Suppressor macrophage treated with lipopolysaccharide for 4 hours (primary cell): ENCODE data around the gene ARSG.

Source experiments
- DNase-seq: peaks from one replicate; pipeline ENCODE4 v3.0.0-alpha.2; 2020

ARSG gene

DNA sequence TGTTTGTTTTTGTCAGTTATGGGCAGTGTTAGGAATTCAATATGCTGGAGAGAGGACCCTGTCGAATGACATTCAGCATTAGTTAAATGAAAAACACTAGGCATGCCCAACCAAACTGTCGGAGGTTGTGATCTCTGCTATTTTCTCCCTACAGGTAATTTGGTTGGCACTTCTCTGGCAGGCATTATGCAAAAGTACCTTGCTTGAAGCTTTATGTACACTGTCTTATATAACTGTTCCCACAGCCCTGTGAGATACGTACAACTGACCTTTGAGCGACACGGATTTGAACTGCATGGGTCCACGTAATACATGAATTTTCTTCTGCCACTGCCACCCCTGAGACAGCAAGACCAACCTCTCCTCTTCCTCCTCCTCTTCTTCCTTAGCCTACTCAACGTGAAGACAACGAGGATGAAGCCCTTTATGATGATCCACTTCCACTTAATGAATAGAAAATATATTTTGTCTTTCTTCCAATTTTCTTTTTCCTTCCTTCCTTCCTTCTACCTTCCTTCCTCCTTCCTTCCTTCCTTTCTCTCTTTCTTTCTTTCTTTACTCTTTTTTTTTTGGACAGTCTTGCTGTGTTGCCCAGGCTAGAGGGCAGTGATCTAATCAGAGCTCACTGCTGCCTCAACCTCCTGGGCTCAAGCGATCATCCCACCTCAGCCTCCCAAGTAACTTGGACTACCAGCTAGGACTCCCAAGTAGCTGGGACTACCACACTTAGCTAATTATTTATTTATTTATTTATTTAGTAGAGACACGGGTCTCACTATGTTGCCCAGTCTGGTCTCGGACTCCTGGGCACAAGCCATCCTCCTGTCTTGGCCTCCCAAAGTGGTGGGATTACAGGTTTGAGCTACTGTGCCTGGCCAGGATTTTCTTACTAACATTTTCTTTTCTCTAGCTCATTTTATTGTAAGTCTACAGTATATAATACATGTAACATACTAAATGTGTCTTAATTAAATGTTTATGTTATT lies 88.7 kb downstream of the ARSG start:
- DNase-seq: no peak

DNA sequence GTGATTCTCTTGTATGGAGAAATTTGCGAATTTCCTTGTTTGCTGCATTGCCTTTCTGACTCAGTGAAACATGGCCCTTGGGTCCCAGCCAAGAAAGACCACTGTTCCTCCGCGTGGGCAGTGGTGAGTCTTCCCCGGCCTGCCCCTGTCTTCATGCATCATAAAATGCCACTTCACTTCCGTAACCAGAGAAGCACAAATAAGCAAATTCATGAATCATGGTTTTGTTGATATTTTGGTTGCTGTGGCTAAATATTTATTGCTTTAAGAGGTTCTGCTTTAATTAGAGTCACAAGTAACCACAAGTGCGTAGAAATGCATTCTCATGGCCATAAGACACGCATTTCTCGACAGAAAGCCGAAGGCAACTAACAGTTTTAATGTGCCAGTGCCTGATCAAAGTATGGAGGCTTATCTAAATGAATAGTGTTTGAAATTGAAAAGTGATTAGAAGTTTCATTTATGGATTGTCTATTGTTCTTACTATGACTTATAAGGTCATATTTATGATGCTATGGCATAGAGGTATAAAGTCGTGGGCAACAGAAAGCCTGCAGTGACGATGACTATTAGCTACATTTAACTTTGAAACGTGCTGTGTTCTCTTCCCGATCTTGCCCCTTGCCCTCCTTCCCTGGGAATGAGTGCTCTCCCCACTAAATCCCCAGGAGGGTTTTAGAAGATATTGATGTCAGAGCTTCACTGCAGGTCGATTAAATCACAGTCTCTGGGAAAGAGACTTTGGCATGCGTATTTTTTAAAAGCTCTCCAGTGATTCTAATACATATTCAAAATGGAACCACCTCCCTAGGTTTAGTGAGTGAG lies 90.0 kb downstream of the ARSG start:
- peak; percentile 98 for DNase-seq

DNA sequence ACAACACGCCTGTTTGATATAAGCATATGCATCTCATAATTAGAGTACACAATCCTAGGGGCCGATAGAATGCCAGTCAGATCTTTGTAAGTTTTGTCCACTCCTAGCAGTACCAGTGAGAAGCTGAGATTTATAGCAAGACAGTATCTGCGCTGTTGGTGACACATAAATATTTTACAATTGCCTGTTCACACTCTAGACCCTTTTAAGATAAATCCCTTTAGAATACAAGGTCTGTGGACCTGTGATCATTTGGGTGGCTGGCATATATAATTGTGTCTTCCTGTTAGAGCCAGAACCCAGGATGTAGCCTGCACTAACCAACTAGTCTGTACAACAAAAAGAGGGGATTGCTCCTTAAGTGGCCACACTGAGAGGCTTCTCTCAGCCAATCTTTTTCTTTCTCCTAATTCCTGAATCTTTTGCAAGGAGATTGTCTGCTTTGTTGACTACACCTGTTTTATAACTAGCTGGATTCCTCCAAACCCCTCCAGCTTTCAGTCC lies 91.3 kb downstream of the ARSG start:
- DNase-seq: no peak

DNA sequence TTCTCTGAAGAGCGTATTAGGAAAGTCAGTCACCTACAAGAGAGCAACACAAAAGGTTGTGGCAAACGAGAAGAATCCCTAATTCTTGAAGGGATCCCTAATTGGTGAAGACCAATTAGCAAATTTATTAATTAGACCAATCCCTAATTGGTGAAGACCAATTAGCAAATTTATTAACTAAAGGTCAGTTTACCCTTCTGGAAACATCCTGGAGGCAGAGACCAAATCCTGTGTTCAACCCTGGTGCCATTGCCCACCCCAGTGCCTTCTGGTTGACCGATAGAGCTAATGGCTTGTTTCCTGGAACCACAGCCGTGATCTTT lies 91.8 kb downstream of the ARSG start:
- DNase-seq: no peak

DNA sequence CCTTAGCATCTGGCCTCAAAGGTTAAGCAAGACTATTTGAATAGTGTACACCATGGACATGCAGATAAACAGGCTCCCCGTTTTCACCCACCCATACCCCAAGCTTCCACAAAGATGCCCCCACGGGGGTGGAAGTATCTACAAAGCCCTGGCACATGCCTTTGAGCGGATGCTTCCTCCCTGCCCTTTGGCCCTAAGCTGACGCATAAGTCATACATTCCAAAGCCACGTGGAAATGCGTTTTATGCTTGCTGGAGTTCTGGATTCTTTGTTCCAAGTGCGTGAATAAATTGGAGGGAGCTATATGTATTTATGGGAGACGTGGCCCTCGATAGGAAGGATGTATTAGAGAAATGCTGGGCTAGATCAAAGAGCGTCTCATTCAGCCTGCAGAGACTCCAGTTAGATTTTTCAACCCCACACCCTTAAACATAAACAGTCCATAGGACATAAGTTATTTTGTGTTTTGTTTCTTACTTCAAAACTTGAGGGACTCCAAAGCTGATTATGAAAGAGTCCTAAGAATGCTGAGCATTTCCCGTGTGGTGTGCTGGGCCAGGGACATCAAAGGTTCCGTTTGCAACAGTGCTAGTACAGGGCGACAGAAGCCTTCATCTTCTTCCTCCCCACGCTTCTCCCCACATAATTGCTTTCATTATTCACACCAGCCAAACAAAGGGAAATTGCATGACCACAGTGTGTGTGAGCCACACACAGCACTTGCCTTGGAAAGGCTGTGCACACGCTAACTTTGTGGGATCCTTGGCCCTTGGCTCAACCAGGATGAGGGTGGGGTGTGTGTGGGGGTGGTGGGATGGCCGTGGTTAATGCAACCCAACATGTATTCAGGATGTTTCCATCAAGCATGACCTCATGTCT lies 92.4 kb downstream of the ARSG start:
- DNase-seq: peak; percentile 83

DNA sequence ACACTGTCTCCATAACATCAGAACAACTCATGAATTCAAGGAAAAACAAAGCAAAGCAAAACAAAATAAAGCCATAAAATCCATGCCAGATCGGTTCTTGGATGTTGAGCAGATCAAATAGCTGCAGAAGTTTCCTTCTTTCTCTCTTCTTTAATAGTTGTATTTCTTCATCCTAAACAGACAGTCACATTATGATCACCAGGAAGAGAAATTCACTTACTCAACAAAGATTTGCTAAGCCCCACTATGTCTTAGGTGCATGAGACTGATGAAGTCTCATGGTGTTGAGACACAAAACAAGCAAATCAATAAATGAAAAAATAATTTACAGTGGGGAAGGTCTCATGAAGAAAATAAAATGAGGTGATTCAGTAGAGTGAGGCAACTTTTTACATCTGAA lies 93.2 kb downstream of the ARSG start:
- peak; percentile 58 for DNase-seq

DNA sequence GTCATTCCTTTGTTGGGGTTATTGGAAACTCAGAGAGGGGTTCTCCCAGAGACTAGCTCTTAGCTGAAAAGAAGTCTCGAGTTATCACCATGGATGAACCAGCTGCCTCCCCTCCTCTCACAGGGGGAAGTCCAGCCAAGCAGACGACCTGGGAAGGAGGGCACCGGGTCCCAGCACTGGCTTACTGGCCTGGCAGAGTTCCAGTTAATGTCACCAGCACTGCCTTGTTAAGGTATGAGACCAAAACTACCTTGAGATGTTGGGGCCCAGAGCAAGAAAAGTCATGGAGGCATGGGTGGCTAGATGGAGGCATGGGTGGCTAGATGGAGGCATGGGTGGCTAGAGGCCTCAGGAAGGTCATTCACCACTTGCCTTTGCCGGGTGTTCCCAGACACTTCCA lies 93.6 kb downstream of the ARSG start:
- no peak for DNase-seq

DNA sequence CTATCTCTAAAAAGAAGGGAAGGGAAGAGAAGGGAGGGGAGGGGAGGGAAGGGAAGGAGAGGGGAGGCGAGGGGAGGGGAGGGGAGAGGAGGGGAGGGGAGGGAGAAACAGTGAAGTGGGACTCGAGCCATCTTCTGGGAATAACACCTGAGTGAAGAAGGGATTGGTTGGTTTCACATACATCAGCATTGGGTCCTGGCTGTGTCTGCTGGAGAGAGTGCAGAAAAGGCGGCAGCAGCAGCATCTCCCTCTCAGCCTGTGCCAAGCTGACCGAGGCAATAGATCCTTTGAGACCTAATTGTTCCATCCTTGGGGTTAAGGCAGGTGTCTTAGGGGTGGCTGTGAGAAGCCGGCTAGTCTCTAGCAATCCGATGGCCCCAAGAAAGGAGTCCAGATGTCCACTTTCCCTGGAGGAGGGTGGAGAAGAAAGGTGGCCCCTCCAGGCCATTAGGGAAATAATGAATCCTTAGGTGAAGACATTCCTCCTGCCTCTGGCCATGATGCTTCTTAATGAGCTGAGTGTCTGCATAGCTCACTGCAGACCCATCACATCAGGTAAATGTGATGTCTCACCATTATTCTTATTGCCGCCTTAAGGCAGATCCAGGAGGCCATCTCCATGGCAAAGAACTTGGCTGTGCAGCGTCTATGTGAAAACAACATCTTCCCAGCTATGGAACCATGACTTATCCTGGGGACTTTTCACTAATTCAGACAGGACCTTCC lies 94.4 kb downstream of the ARSG start:
- no peak for DNase-seq

DNA sequence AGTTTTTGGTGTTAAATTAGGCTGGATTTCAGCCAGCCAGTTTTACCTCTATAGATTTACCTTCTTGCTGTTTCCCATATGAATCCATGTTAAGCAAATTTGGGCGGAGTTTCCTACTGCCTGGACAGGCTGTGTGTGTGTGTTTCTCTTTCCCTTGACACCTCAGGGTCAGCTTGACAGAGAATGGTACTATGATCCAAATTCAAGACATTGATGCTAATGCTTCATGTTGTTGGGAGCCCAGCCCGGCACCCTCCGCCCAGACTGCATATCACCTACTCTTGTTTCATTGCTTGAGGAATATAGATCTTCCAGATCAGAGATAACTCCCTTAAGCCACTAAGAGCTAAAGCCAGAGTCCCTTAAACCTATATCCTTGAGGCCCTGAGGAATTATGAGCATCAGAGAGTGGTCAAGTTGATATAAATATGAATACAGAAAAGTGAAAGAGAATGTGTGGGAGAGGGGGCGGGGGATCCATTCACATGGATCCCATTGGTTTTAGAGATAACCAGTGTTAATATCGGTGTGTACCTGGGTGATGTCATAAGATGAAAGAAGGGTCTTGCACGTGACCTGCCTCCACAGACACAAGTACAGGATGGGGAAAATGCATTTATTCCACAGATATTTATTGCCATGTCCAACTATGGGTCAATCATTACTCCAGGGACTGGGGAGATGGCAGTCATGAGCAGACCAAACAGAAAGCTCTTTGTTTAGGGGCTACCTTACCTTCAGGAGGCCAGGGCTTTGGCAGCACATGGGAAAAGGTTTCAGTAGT lies 96.3 kb downstream of the ARSG start:
- no peak for DNase-seq

DNA sequence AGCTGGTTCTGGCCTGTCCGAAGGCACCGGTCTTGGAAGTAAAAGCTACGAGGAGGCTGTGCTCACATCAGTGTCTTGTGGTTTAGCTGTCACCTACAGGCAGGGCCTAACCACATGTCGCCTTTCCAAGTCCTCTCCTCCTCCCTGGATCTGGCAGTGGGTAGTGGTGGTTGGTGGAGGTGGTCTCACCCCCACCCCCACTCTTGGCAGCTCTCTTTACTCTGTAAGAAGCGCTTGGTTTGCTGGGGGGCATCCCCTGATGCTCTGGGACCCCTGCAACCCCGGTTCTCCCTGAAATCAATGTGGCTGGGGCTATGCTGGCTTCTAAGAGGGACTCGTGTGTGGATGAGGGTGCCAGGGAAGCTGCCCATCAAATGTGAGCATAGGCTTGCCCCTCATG lies 97.7 kb downstream of the ARSG start:
- no peak for DNase-seq

DNA sequence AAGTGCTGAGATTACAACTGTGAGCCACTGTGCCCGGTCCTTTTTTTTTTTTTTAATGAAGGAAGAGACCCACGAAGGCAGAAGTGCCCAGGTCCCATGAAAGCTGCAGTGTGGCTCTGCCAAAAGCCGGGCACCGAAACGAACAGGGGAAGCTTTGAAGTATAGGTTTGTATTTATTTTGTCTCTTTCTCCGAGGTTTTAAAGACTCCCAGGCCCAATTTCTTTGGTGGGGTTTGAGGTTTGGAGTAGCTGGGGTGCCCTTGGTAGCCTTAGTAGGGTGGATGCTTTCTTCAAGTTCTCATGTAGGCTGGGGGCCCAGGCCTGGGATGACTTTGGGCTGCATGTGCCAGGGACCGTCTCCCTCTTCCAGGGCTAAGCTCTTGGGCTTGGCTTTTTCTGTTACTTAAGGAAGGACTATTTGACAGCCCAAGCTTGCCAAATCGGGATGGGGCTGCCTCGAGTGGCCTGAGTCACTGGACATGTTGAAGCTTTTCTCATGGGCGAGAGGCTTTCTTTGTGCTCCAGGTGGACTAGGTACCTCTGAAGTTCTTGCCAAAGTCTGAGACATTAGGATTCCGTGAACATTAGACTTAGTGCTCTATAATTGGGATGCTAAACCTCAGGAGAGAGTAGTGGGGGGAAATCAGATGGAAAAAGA lies 99.7 kb downstream of the ARSG start:
- DNase-seq: no peak

DNA sequence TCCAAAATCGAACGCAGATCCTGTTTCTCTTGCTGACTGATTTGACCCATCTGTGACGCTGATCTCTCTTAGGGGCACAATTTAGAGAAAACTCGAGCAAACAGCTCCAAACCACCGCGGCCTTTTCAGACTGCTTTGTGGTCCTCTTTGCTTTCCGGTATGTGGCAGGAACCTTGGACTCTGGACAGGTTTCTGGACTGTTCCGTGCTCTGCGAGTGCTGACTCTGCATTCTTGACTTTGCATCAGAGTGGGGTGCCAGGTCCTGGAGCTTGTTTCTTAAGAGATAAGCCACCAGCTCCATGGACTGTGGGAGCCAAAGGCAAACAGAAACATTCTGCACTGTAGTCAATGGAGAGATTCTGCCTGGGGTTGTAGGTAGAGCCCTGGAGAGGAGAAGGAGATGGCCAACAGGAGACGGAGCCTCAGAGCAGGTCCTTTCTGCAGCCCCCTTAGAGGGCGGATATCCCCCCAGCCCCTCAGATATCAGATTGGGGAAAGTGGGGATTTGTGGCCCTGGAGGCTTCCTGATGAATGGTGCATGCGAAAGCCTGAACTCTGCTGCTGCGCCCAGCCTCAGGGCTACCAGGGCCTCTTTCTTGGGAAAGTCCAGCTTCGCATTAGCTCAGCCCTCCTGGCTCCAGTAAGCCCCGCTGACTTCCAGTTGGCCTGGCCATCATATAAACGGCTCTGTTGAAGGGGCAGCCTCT lies 100.4 kb downstream of the ARSG start:
- no peak for DNase-seq

DNA sequence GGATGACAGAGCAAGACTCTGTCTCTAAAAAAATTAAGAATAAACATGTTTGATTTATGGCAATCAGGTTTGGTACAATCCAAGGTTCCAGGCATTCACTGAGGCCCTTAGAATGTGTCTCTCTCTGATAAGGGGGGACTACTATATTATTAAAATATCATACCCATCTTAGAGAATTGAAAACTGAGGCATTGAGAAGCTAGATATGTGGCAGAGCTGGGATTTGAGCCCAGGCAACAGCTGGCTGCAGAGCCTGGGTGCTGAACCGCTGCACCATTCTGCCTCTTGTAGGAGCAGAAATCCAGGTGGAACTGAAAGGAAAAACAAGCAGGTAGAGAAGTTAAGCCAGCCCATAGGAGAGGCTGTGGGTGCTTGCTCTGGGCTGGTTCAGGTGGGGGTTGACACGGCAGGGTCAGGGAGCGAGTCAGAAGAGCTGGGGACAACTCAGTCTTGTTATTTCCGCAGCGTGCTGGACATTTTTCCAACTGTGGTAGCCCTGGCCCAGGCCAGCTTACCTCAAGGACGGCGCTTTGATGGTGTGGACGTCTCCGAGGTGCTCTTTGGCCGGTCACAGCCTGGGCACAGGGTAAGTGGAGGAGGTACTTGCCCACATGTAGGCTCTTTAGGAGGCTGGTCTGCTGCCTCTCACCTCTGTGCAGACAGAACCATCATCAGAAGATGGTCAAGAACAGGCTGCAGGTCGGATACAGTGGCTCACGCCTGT lies 103.5 kb downstream of the ARSG start:
- DNase-seq: no peak

DNA sequence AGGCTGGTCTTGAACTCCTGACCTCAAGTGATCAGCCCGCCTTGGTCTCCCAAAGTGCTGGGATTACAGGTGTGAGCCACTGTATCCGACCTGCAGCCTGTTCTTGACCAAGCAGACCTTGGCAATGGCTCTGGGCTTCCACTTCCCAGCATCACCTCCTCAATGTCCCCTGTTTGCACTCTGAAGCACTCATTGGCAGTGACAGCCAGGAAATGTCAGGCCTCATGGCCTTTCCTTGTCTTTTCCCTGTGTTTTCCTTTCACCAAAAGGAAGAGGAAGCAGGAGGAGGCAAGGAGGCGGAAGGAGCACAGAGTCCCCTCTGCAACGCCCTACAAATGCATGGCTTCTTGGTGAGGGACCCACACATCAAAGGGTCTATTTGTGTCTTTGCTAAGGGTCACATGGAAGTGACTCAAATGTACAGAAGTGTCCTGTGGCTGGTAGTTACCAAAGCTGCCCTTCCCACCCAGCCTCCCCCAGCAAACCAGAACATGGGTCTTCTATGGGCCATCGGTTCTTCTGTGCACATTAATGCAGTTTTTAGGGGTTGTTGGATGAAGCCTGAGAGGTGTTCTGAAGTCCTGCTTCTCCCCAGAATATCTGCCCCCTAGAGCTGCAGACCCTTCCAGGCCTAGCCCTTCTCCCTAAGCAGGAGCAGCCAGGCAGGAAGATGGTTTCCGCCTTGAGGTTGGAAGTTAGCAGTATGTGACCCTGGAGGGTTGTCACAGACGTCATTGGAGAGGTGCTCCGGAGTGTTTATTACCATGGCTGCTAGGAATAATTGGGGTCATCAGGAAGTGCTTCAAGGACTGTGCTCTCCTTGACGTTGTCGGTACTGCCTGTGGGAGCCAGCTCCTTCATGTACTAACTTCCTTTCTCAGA lies 105.2 kb downstream of the ARSG start:
- no peak for DNase-seq

DNA sequence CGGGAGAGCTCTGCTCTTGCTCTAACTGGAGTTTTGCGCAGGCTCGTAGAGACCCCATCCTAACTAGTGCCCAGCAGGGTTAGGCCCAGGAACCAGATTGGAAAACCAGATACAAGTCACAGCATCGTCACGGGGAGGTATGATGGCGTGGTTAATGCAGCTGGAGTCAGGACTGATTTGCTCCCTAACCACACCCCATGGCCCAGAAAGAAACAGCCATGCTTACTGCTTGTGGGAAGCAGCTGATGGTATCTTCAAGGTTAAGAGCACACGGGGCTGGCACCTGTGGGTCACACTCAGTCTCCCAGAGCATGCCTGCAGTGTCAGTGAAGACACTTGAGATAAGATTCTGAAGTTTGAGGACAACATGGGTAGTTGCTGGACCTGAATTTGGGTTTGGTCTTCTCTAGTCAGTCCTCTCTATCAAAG lies 105.8 kb downstream of the ARSG start:
- DNase-seq: no peak

DNA sequence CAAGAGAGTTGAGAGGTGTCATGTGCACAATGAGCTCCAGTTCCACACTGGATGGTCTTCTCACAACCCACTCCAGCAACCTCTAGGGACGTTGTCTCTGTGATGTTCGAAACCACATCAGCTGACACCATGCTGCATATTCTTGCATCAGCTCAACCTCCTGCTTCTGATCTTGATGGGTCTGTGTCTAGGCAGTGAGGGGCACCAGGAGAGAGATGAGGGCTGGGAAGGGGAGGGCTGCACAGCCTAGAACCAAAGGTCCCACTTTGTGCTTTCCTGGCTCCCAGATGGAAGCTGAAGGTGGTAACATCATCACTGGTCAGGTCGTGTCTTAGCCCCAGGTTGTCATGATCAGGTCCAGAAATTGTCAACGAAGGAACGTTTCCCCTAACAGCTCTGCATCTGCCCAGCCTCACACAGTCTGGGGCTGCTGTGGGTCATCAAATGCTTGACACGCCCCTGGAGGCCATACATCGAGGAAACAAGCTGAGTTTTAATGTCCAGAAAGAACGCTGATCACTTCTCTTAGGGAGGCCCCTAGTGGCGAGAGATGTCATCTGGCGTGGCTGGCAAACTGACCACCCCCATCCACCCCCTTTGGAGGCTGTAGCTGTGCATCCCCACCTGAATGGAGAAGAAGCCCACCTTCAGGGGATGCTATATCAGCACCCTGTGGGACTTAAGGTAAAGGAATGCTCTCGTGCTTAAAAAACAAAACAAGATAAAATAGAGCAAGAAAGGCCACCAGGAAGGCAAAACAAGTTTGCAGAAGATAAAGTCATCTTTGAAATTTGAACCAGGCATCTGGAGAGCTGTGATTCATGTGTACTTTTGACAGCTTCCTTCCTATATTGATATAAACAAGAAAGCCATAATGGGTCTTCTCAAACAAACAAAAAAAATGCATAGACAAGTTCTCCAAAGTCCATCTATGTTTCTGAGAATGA lies 107.7 kb downstream of the ARSG start:
- DNase-seq: peak; percentile 87
